GM13977 (cell line): ENCODE measurements around the gene SLC46A1.
"Not testable (repeated sequence)": the region's sequence is repeated elsewhere in the genome, so short reads cannot be mapped to it uniquely, and the experiment has no call there.

ENCODE experiments used
- DNase-seq: peaks from one replicate; pipeline ENCODE4 v3.0.0; 2012; ENCODE audit warnings: low spot score
- CTCF ChIP-seq: IDR thresholded peaks from 2 replicates; pipeline ENCODE4 v1.5.1; 2012; ENCODE audit warnings: mild to moderate bottlenecking, control low read depth; ENCODE audit not compliant: insufficient read depth; ENCODE audit errors: extremely low read depth, missing control alignments
- in situ Hi-C: fragments of 300-500 bp; cut with MboI; formaldehyde crosslinking; loops from one replicate; pipeline ENCODE4 v1.12.0; 2022; ENCODE audit warnings: low sequenced_read_pairs, low pct_unique_long_range_greater_than_20kb, mixed read lengths, inconsistent platforms; ENCODE audit not compliant: unreplicated experiment

The SLC46A1 gene

GRCh38 chr17:28405632-28406472 is at the start of gene SLC46A1:
SLC46A1 (minus strand) TSS chr17:28406212; CDS start chr17:28406114, 98 bp downstream.
- in situ Hi-C loops = no loop called here
- TF ChIP-seq CTCF = no peak
- DNase-seq = peak; percentile 90

- no peak for TF ChIP-seq CTCF
- DNase-seq = no peak
- in situ Hi-C loops = no loop called here
Measured at GRCh38 chr17:28449859-28450258, 43.8 kb upstream of the SLC46A1 start.

- in situ Hi-C loops = no loop called here
- no peak for TF ChIP-seq CTCF
- DNase-seq = no peak
Measured at GRCh38 chr17:28447396-28447760, 41.4 kb upstream of the SLC46A1 start.

GRCh38 chr17:28446716-28447395 is 40.8 kb upstream of the SLC46A1 start:
- no peak for TF ChIP-seq CTCF
- in situ Hi-C loops = no loop called here
- no peak for DNase-seq

GRCh38 chr17:28443901-28444638 is 38.1 kb upstream of the SLC46A1 start:
- DNase-seq = no peak
- in situ Hi-C loops = no loop called here
- no peak for TF ChIP-seq CTCF

- in situ Hi-C loops, DNase-seq: not testable (repeated sequence)
Measured at GRCh38 chr17:28434326-28434725, 28.3 kb upstream of the SLC46A1 start.
